HepG2 (cell line): ENCODE results near the gene PRDM7. TPM values are rescaled to one million over a fixed set of nuclear protein-coding genes. Genes with fewer than 3 reads are reported as not detected.

Source experiments
- ARHGAP35 ChIP-seq: sonication (generic); formaldehyde crosslinking; IDR thresholded peaks from 2 replicates; pipeline ENCODE4 v1.9.0; 2022; ENCODE audit warnings: mild to moderate bottlenecking, inconsistent platforms, moderate library complexity, missing genetic modification reagents, borderline replicate concordance
- ARNT2 ChIP-seq: sonication (generic); formaldehyde crosslinking; IDR thresholded peaks from 2 replicates; pipeline ENCODE4 v1.8.0; 2022; ENCODE audit warnings: mild to moderate bottlenecking, low read depth, missing genetic modification reagents, moderate library complexity
- CENPBD1 ChIP-seq: sonication (generic); formaldehyde crosslinking; IDR thresholded peaks from 2 replicates; pipeline ENCODE4 v1.8.0; 2022; ENCODE audit warnings: missing genetic modification reagents, low read depth, mild to moderate bottlenecking, borderline replicate concordance
- ETV5 ChIP-seq: IDR thresholded peaks from 2 replicates; pipeline ENCODE4 v1.6.1; 2018; ENCODE audit warnings: missing biosample characterization, missing genetic modification reagents, inconsistent platforms, borderline replicate concordance
- ETV6 ChIP-seq: sonication (generic); formaldehyde crosslinking; conservative IDR thresholded peaks from 2 replicates; pipeline ENCODE4 v1.4.0; 2020; ENCODE audit warnings: missing genetic modification reagents
- FOSL2 ChIP-seq: sonication (generic); formaldehyde crosslinking; IDR thresholded peaks from 2 replicates; pipeline ENCODE4 v1.4.0; 2020; ENCODE audit warnings: missing genetic modification reagents
- ISL2 ChIP-seq: sonication (generic); formaldehyde crosslinking; IDR thresholded peaks from 2 replicates; pipeline ENCODE4 v1.5.0; 2020; ENCODE audit warnings: missing genetic modification reagents
- MIER2 ChIP-seq: IDR thresholded peaks from 2 replicates; pipeline ENCODE4 v1.6.1; 2016; ENCODE audit warnings: missing biosample characterization, missing genetic modification reagents
- NFKB2 ChIP-seq: sonication (generic); formaldehyde crosslinking; IDR thresholded peaks from 2 replicates; pipeline ENCODE4 v1.4.0; 2020; ENCODE audit warnings: missing genetic modification reagents, borderline replicate concordance
- ONECUT2 ChIP-seq: sonication (generic); formaldehyde crosslinking; IDR thresholded peaks from 2 replicates; pipeline ENCODE4 v1.4.0; 2020; ENCODE audit warnings: missing genetic modification reagents
- PBX2 ChIP-seq: IDR thresholded peaks from 2 replicates; pipeline ENCODE4 v1.6.1; 2016; ENCODE audit warnings: control low read depth
- PREB ChIP-seq: sonication (generic); formaldehyde crosslinking; IDR thresholded peaks from 2 replicates; pipeline ENCODE4 v1.4.0; 2020; ENCODE audit warnings: missing genetic modification reagents
- SIN3A ChIP-seq: IDR thresholded peaks from 2 replicates; pipeline ENCODE4 v1.6.1; 2011; ENCODE audit warnings: low read depth, mild to moderate bottlenecking, control low read depth, low read length, borderline replicate concordance
- ZBTB10 ChIP-seq: sonication (generic); formaldehyde crosslinking; IDR thresholded peaks from 2 replicates; pipeline ENCODE4 v1.4.0; 2020; ENCODE audit warnings: missing genetic modification reagents, borderline replicate concordance
- ZNF121 ChIP-seq: sonication (generic); formaldehyde crosslinking; IDR thresholded peaks from 2 replicates; pipeline ENCODE4 v1.5.0; 2020; ENCODE audit warnings: mild to moderate bottlenecking, missing genetic modification reagents
- ZNF143 ChIP-seq: sonication (generic); formaldehyde crosslinking; IDR thresholded peaks from 2 replicates; pipeline ENCODE4 v1.4.0; 2020; ENCODE audit warnings: missing genetic modification reagents
- ZNF251 ChIP-seq: sonication (generic); formaldehyde crosslinking; IDR thresholded peaks from 2 replicates; pipeline ENCODE4 v1.9.0; 2021; ENCODE audit warnings: mild to moderate bottlenecking, missing genetic modification reagents
- ZNF382 ChIP-seq: sonication (generic); formaldehyde crosslinking; IDR thresholded peaks from 2 replicates; pipeline ENCODE4 v1.5.0; 2020; ENCODE audit warnings: missing genetic modification reagents, mild to moderate bottlenecking, borderline replicate concordance
- ZNF556 ChIP-seq: sonication (generic); formaldehyde crosslinking; IDR thresholded peaks from 2 replicates; pipeline ENCODE4 v1.4.0; 2020; ENCODE audit warnings: mild to moderate bottlenecking, missing genetic modification reagents, borderline replicate concordance
- ZNF562 ChIP-seq: sonication (generic); formaldehyde crosslinking; IDR thresholded peaks from 2 replicates; pipeline ENCODE4 v1.8.0; 2022; ENCODE audit warnings: missing genetic modification reagents, borderline replicate concordance
- ZNF737 ChIP-seq: sonication (generic); formaldehyde crosslinking; IDR thresholded peaks from 2 replicates; pipeline ENCODE4 v1.5.0; 2020; ENCODE audit warnings: missing genetic modification reagents, mild to moderate bottlenecking, borderline replicate concordance
- ZNF775 ChIP-seq: sonication (generic); formaldehyde crosslinking; IDR thresholded peaks from 2 replicates; pipeline ENCODE4 v1.4.0; 2020; ENCODE audit warnings: missing genetic modification reagents, mild to moderate bottlenecking, moderate library complexity, borderline replicate concordance
- ZNF891 ChIP-seq: sonication (generic); formaldehyde crosslinking; IDR thresholded peaks from 2 replicates; pipeline ENCODE4 v1.5.0; 2020; ENCODE audit warnings: mild to moderate bottlenecking, missing genetic modification reagents
- polyA plus RNA-seq, 8 experiments: library from polyadenylated mRNA; depleted of rRNA in 3 of 8; stranded (reverse) in 7 of 8; unstranded in 1 of 8; fragments of >200 nt; fragmentation: Illumina TruSeq in 4 of 8; extraction: Trizol in 4 of 8; gene quantifications; 2 replicates each; pipeline versions ENCODE4 v1.2.1 to v1.2.3, GENCODE V29; 2011 to 2016; ENCODE audit warnings: low read depth in 4 of 8, missing spikeins in 1 of 8, mixed read lengths in 1 of 8; ENCODE audit not compliant: insufficient read depth in 1 of 8
- total RNA-seq, 5 experiments: library from RNA; depleted of rRNA; stranded (reverse); fragments of >200 nt; fragmentation: Illumina TruSeq; extraction: Trizol; gene quantifications; 2 replicates each; pipeline ENCODE4 v1.2.3, GENCODE V29; 2016; ENCODE audit warnings: low read depth in 1 of 5

Gene PRDM7
- total and polyA plus RNA-seq, 2 of the 13 experiments (the other 11 are each of a cell fraction or from before 2014, with no cell fraction given), result not detected

GRCh38 chr16:90046971-90047713 lies 30.0 kb downstream of the PRDM7 start (continued):
- TF ChIP-seq ZBTB10 (CRISPR knock-in tag), result no peak
- TF ChIP-seq ARNT2 (CRISPR knock-in tag), result peak; percentile 71; the same call in 1 of the 2 replicates
- TF ChIP-seq ZNF121, result no peak
- no peak for TF ChIP-seq CENPBD1 (CRISPR knock-in tag)
- TF ChIP-seq ISL2 (CRISPR knock-in tag), result peak; percentile 34; the same call in 1 of the 2 replicates
- TF ChIP-seq NFKB2 (CRISPR knock-in tag), result peak; percentile 73; the same call in 1 of the 2 replicates
- no peak for TF ChIP-seq ETV6
- peak; percentile 91 for TF ChIP-seq ETV5 (CRISPR knock-in tag)
- no peak; the same call in 1 of the 2 replicates for TF ChIP-seq FOSL2
- no peak for TF ChIP-seq ONECUT2 (CRISPR knock-in tag)
- TF ChIP-seq MIER2 (CRISPR knock-in tag), result peak; percentile 54; the same call in 1 of the 2 replicates
- no peak for TF ChIP-seq ZNF737 (CRISPR knock-in tag)
- TF ChIP-seq ZNF775 (CRISPR knock-in tag), result no peak
- TF ChIP-seq PREB (CRISPR knock-in tag), result no peak
- TF ChIP-seq ZNF143 (CRISPR knock-in tag), result no peak
- TF ChIP-seq ZNF251 (CRISPR knock-in tag), result no peak; the same call in 1 of the 2 replicates
- TF ChIP-seq ZNF562 (CRISPR knock-in tag), result no peak
- TF ChIP-seq ZNF382 (CRISPR knock-in tag), result no peak
- TF ChIP-seq SIN3A, result peak; percentile 28; the same call in 1 of the 2 replicates
- no peak; the same call in 1 of the 2 replicates for TF ChIP-seq ZNF891
- TF ChIP-seq PBX2 (CRISPR knock-in tag), result no peak
- TF ChIP-seq ZNF556, result peak; percentile 79; the same call in 1 of the 2 replicates
- TF ChIP-seq ARHGAP35, result no peak; the same call in 1 of the 2 replicates
